Endothelial cell of umbilical vein (primary cell): ENCODE data around the gene PCDH9.

ENCODE experiments used
- CTCF ChIP-seq, 2 donors: IDR thresholded peaks; 1 replicate in 1 of 2; 2 replicates in 1 of 2; pipeline ENCODE4 v1.5.1; 2011; ENCODE audit warnings: low read length in 2 of 2, mild to moderate bottlenecking in 2 of 2, moderate library complexity in 2 of 2, control low read depth in 1 of 2, inconsistent platforms in 1 of 2, low read depth in 1 of 2; ENCODE audit not compliant: insufficient read depth in 1 of 2; ENCODE audit errors: extremely low read depth in 1 of 2
- EZH2 ChIP-seq: IDR thresholded peaks from 2 replicates; pipeline ENCODE4 v1.6.1; 2012; ENCODE audit warnings: borderline replicate concordance, low read depth, mild to moderate bottlenecking, moderate library complexity, low read length, inconsistent platforms; ENCODE audit not compliant: severe bottlenecking
- MAX ChIP-seq: IDR thresholded peaks from 2 replicates; pipeline ENCODE4 v1.6.1; 2011; ENCODE audit not compliant: insufficient read depth, insufficient read length
- POLR2A ChIP-seq: IDR thresholded peaks from 2 replicates; pipeline ENCODE4 v1.6.1; 2012; ENCODE audit warnings: low read depth, mild to moderate bottlenecking, control low read depth, low read length

GRCh38 chr13:66339214-66339613, 890.9 kb downstream of the PCDH9 start:
- TF ChIP-seq MAX (no peak), CTCF (IDR thresholded peaks at IDR 0.05; ENCODE audit: extremely low read depth in 1 of 2, insufficient read depth in 1 of 2, low read depth in 1 of 2, low read length in 2 of 2) (no peak), EZH2 (no peak), POLR2A (no peak)
